AG09319 (cell line): ENCODE measurements around the gene TJP2.

Source experiments
- DNase-seq: peaks from one replicate; pipeline ENCODE4 v3.0.0-alpha.2; 2010; ENCODE audit warnings: low read depth; ENCODE audit errors: extremely low read depth
- TF ChIP-seq, protein P1 (sequence below): IDR thresholded peaks from 2 replicates; pipeline ENCODE4 v1.5.1; 2011; ENCODE audit warnings: low read depth, mild to moderate bottlenecking, inconsistent platforms, low read length, moderate library complexity

TJP2 gene

DNA sequence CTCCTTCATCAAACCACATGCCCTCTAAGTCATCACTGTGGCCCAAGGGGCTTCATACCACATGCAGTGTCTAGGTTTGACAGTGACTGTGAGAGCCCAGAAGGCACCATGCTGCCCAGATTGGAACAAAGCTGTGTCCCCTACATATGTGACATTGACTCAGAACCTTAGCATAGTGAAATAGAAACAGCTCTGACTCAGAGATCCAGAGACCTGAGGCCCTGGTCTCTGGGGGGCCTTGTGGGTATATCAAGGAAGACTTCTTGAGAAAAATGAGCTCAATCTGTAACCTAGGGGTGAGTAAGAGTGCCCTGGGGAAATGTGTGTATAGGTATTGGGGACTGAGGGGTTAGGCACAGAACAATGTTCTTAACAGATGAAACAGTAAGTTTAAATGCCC lies 143.8 kb downstream of the TJP2 start:
- no peak for DNase-seq
- TF ChIP-seq, protein P1, sequence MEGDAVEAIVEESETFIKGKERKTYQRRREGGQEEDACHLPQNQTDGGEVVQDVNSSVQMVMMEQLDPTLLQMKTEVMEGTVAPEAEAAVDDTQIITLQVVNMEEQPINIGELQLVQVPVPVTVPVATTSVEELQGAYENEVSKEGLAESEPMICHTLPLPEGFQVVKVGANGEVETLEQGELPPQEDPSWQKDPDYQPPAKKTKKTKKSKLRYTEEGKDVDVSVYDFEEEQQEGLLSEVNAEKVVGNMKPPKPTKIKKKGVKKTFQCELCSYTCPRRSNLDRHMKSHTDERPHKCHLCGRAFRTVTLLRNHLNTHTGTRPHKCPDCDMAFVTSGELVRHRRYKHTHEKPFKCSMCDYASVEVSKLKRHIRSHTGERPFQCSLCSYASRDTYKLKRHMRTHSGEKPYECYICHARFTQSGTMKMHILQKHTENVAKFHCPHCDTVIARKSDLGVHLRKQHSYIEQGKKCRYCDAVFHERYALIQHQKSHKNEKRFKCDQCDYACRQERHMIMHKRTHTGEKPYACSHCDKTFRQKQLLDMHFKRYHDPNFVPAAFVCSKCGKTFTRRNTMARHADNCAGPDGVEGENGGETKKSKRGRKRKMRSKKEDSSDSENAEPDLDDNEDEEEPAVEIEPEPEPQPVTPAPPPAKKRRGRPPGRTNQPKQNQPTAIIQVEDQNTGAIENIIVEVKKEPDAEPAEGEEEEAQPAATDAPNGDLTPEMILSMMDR, result no peak

DNA sequence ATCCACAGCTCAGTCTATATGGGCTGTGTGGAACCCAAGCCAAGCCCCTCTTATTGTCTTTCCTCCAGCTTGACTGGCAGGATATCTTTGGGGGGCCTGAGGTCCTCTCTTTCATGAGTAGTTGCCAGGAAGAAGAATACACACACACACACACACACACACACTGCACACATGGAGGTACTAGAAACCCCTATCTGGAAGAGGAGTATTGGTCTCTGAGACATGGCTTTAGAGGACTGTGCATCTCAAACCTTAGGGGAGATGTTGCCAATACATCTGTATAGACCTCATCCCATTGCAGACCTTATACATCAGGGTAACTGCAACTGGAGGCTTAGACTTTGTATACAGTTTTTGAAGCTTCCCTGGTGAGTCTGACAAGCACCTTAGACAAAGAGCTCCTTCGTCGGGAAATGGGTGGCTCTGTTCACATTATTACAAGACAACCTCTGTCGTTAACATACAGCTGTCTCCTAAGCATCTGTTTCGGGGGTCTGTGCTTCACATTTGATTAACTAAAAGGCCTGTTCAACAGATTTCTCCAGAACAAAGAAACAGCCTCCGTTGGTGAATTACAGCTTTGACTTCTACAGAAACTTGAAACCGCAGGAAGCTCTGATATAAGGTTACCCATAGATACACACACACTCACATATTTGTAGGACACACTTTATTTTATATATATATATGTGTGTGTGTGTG lies 145.4 kb downstream of the TJP2 start:
- TF ChIP-seq, protein P1, result no peak
- DNase-seq, result no peak

DNA sequence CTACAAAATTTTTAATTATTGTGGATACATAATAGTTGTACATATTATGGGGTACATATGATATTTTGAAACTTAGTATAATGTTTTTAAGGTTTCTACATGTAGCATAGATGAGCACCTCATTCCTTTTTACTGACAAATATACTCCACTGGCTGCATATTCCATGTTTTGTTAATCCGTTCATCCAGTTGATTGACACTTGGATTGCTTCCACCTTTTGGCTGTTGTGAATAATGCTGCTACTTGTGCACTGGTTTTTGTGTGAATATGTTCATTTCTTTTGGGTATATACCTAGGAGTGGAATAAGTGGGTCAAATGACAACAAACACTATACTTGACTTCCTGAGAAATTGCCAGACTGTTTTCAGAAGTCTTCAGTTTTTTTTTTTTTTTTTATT lies 148.2 kb downstream of the TJP2 start:
- DNase-seq, result no peak
- TF ChIP-seq, protein P1, result no peak

DNA sequence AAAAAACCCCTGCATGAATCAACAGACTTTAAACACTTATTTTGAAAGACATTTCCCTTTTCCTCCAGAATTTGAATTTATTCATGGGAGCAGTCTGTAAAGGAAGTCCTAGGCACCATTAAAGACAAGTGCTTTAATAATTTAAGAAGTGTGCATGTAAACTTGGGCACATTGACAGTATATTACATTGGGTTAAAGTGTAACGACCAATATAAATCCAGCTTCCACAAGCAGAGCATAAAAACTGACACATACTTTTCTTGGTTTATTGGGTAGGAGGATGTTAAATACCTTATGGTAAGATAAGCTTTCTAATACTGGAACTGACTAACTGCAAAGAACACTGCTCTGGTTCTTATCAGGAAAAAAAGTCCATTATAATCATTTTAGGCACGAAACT lies 149.8 kb downstream of the TJP2 start:
- TF ChIP-seq, protein P1, result no peak
- no peak for DNase-seq
